AG04450 (cell line): ENCODE results near the gene UGDH. TPM values are rescaled to one million over a fixed set of nuclear protein-coding genes. Genes with fewer than 3 reads are reported as not detected.

ENCODE experiments used
- CTCF ChIA-PET: fragments of 300-600, 350-600 bp; formaldehyde crosslinking; extraction: SDS; loops from one replicate; lab custom pipeline; 2022; ENCODE audit warnings: antibody characterized with exemption, inconsistent platforms; lab: Charles Lee
- POLR2A ChIA-PET: fragments of 350-600 bp; formaldehyde crosslinking; extraction: SDS; loops from one replicate; lab custom pipeline; 2021; ENCODE audit warnings: antibody characterized with exemption, inconsistent platforms; lab: Yijun Ruan, JAX
- DNase-seq: peaks from one replicate; pipeline ENCODE4 v3.0.0-alpha.2; 2011; ENCODE audit warnings: low read depth, low spot score
- H3K27ac ChIP-seq: one replicate; pipeline ENCODE4 v1.5.1; 2012; ENCODE audit warnings: low read depth, low read length, control low read depth
- H3K27me3 ChIP-seq: one replicate; pipeline ENCODE4 v1.6.0; 2012; ENCODE audit warnings: low read length; ENCODE audit not compliant: control insufficient read depth, insufficient read depth
- H3K4me3 ChIP-seq: 2 replicates; pipeline ENCODE4 v1.5.1; 2011; ENCODE audit warnings: mild to moderate bottlenecking, low read depth, low read length, control low read depth
- H3K9me3 ChIP-seq: 2 replicates; pipeline ENCODE4 v1.5.1; 2012; ENCODE audit warnings: low read length; ENCODE audit not compliant: control insufficient read depth, insufficient read depth
- polyA plus RNA-seq: library from polyadenylated mRNA; depleted of rRNA; stranded (reverse); fragments of >200 nt; gene quantifications from 2 replicates; pipeline ENCODE4 v1.2.3, GENCODE V29; 2011
- TF ChIP-seq, protein P1 (sequence below): IDR thresholded peaks from 2 replicates; pipeline ENCODE4 v1.5.1; 2011; ENCODE audit warnings: low read depth, low read length, control low read depth, inconsistent platforms

UGDH gene
- polyA plus RNA-seq, 1 experiment, result 117 TPM

DNA sequence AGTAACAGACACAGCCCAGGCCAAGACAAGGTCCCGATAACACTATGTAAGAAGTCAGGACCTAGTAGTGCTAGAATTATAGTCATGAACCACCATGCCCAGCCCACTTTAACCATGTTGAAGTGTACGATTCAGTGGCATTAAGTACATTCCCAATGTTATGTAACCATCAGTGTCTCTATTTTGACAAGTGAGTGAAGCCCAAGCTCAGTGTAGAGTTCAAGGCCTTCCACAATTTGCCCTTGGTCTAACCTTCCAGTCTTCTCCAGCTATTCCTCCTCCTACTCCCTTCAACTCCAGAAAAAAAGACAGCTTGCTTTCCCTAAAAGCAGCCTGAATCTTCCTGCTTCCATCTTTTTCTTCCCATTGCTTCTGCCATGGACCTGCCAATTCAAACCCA lies 36.9 kb downstream of the UGDH start:
- no peak overlapping the region for H3K27ac ChIP-seq
- POLR2A ChIA-PET, result no interaction called here
- CTCF ChIA-PET, result interaction anchor here (1.4 kb wide), 1 partner anchor 21 kb away, joined by 4 read pairs; no protein-coding TSS in a partner anchor
- no peak for DNase-seq
- peaks cover 2% of the 10 kb centered on the region for H3K27me3 ChIP-seq
- TF ChIP-seq, protein P1, sequence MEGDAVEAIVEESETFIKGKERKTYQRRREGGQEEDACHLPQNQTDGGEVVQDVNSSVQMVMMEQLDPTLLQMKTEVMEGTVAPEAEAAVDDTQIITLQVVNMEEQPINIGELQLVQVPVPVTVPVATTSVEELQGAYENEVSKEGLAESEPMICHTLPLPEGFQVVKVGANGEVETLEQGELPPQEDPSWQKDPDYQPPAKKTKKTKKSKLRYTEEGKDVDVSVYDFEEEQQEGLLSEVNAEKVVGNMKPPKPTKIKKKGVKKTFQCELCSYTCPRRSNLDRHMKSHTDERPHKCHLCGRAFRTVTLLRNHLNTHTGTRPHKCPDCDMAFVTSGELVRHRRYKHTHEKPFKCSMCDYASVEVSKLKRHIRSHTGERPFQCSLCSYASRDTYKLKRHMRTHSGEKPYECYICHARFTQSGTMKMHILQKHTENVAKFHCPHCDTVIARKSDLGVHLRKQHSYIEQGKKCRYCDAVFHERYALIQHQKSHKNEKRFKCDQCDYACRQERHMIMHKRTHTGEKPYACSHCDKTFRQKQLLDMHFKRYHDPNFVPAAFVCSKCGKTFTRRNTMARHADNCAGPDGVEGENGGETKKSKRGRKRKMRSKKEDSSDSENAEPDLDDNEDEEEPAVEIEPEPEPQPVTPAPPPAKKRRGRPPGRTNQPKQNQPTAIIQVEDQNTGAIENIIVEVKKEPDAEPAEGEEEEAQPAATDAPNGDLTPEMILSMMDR, result no peak
- H3K9me3 ChIP-seq, result no peaks in the 10 kb centered on the region
- H3K4me3 ChIP-seq, result no peak overlapping the region

DNA sequence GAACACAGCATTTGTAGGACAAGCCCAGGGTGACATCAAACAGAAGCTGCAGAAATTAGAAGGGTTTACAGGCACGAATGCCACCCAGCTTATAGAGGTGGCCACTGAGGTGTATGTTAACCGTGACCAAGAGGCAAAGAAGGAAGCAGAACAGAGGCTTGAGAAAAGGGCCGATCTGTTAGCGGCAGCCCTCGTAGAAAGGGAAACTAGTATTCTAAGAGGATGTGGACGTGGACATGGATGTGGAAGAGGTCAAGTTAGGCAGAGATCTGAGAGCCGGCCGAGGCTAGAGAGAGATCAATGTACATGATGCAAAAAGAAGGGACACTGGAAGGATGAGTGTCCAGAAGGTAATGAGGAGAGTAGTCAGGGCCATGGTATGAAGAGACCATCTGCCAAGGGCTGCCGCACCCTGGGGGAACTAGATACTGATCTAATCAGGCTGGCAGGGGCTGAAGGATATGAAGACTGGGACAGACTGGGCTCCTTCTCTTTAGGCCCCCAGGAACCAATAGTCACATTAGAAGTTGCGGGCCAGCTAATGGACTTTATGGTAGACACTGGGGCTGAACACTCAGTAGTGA lies 40.9 kb downstream of the UGDH start:
- no peak for DNase-seq
- H3K9me3 ChIP-seq, result peaks cover 8% of the 10 kb centered on the region
- TF ChIP-seq, protein P1, result no peak
- ChIA-PET POLR2A (no interaction called here), CTCF (no interaction called here)
- no peak overlapping the region for H3K4me3 ChIP-seq
- H3K27ac ChIP-seq, result no peak overlapping the region
- peaks cover 2% of the 10 kb centered on the region for H3K27me3 ChIP-seq

DNA sequence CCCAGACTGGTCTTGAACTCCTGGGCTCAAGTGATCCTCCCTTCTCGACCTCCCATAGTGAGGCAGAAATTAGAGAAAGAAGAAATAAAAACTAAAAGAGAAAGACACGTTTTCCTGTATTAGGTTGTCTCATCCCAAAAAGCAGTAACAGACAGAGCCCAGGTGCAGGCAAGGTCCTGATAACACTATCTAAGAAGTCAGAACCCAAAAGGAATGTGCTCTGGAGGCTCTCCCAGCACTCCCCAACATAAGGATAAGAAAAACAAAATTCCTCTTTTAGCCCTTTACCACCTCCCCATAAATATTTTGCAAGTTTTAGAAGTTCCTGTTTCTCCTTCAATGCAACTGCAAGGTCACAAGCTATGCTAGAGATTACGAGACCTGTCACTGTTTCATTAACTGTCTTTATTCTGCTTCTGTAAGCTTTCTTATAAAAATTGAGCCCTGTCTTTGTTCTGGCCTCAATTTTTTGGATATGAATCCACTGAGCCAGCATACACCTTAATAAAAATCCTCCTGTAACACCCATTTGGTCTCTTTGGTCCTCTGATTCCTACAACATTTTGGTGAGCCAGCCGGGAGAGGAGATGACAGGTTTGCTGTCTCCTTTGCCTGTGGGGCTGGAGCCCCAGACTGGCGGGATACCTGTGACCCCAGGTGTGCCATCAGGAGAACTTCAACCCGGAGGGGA lies 42.5 kb downstream of the UGDH start:
- TF ChIP-seq, protein P1, result no peak
- no peak overlapping the region for H3K27ac ChIP-seq
- DNase-seq, result no peak
- peaks cover 8% of the 10 kb centered on the region for H3K9me3 ChIP-seq
- CTCF ChIA-PET, result interaction anchor here (1.0 kb wide), 1 partner anchor 15 kb away, joined by 3 read pairs; no protein-coding TSS in a partner anchor
- H3K4me3 ChIP-seq, result no peak overlapping the region
- POLR2A ChIA-PET, result no interaction called here
- H3K27me3 ChIP-seq, result peaks cover 2% of the 10 kb centered on the region

DNA sequence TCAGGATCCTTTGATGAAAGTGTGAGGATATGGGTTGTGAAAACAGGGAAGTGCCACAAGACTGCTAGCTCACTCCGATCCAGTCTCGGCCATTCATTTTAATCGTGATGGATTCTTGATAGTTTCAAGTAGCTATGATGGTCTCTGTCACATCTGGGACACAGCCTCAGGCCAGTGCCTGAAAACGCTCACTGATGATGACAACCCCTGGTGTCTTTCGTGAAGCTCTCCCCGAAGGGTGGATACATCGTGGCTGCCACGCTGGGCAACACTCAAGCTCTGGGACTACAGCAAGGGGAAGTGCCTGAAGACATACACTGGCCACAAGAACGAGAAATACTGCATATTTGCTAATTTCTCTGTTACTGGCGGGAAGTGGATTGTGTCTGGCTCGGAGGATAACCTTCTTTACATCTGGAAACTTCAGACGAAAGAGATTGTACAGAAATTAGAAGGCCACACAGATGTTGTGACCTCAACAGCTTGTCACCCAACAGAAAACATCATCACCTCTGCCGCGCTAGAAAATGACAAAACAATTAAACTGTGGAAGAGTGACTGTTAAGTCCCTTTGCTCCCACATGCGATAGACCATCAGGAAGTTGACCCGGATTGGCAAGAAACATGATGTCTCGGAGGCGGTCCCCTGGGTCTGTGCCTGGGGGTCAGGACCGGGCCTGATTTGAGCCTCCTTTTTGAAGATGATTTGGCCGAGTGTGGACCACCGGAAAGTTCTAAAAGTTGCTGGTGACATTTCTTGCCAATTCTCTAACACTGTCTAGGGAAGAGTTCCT lies 46.1 kb downstream of the UGDH start:
- TF ChIP-seq, protein P1, result no peak
- CTCF ChIA-PET, result interaction anchor here (1.1 to 1.3 kb wide), 2 partner anchors 12 kb away, joined by 4 to 5 read pairs; no protein-coding TSS in a partner anchor
- Histone ChIP-seq H3K4me3 (no peak overlapping the region), H3K27ac (no peak overlapping the region), H3K27me3 (peaks cover 2% of the 10 kb centered on the region), H3K9me3 (peaks cover 8% of the 10 kb centered on the region)
- POLR2A ChIA-PET, result no interaction called here
- no peak for DNase-seq
